ENCODE measurements around the gene TERT. TPM values are rescaled to one million over a fixed set of nuclear protein-coding genes. Genes with fewer than 3 reads are reported as not detected.
"Not testable (repeated sequence)": the region's sequence is repeated elsewhere in the genome, so short reads cannot be mapped to it uniquely, and the experiment has no call there.

Gene TERT
- total and polyA plus RNA-seq, 2 donors (not counting 1 experiment from before 2014, with no cell fraction given): 0.24 to 0.39 TPM

DNA sequence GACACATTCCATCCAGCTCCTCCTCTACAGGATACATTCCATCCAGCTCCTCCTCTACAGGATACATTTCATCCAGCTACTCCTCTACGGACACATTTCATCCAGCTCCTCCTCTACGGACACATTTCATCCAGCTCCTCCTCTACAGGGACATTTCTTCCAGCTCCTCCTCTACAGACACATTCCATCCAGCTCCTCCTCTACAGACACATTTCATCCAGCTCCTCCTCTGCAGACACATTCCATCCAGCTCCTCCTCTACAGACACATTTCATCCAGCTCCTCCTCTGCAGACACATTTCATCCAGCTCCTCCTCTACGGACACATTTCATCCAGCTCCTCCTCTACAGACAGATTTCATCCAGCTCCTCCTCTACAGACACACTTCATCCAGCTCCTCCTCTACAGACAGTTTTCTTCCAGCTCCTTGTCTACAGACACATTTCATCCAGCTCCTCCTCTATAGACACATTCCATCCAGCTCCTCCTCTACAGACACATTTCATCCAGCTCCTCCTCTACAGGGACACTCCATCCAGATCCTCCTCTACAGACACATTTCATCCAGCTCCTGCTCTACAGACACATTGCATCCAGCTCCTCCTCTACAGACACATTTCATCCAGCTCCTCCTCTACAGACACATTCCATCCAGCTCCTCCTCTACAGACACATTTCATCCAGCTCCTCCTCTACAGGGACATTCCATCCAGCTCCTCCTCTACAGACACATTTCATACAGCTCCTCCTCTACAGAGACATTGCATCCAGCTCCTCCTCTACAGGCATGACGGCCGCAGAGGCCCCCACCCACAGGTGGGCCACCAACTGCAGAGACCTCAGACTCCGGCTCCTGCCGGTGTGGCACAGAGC lies 33.6 kb upstream of the TERT start:
- H3K27me3 Mint-ChIP-seq; H3K27me3 ChIP-seq (replicated peaks in 1 of 4; ENCODE audit: control extremely low read depth in 1 of 4, control insufficient read depth in 3 of 4, insufficient read depth in 4 of 4, low read length in 3 of 4); H3K9me3 Mint-ChIP-seq (ENCODE audit: insufficient read depth); H3K4me1 ChIP-seq (ENCODE audit: control insufficient read depth in 2 of 2, insufficient read depth in 2 of 2, low read length in 2 of 2); ATAC-seq (ENCODE audit: low read depth); H2AFZ ChIP-seq (ENCODE audit: insufficient read depth, low read depth, low read length, poor library complexity, severe bottlenecking); H3K9me3 ChIP-seq (ENCODE audit: control extremely low read depth in 1 of 3, control insufficient read depth in 2 of 3, insufficient read depth in 1 of 3, low read length in 2 of 3); H3K4me2 ChIP-seq (replicated peaks; ENCODE audit: low read depth, low read length, poor library complexity, severe bottlenecking); H3K4me1 Mint-ChIP-seq; intact Hi-C loops (cut with micrococcal nuclease); H3K27ac Mint-ChIP-seq; H3K9ac ChIP-seq (ENCODE audit: low read length); H3K4me3 Mint-ChIP-seq; H3K27ac ChIP-seq (ENCODE audit: low read length in 2 of 2); DNase-seq; H3K4me3 ChIP-seq (ENCODE audit: control extremely low read depth in 1 of 5, extremely low read depth in 1 of 5, insufficient read depth in 1 of 5, low read depth in 2 of 5, low read length in 4 of 5): not testable (repeated sequence)
- Histone ChIP-seq H4K20me1 (ENCODE audit: control insufficient read depth, insufficient read depth, low read length, poor library complexity, severe bottlenecking) (peaks cover 44% of the 10 kb centered on the region), H3K79me2 (ENCODE audit: control insufficient read depth, insufficient read depth, low read length) (peaks cover 23% of the 10 kb centered on the region), H3K36me3 (replicated peaks in 1 of 2; ENCODE audit: control extremely low read depth in 1 of 2, control insufficient read depth in 1 of 2, extremely low read depth in 1 of 2, insufficient read depth in 2 of 2, low read length in 1 of 2) (peaks cover 0 to 67% of the 10 kb centered on the region in 2 experiments)
- CTCF ChIA-PET: interaction anchor here (1.0 to 1.7 kb wide), 2 partner anchors 18 to 317 kb away, joined by 3 read pairs; no protein-coding TSS in a partner anchor
- POLR2A ChIA-PET: interaction anchor here (0.7 kb wide), 1 partner anchor 15 kb away, joined by 3 read pairs; no protein-coding TSS in a partner anchor
- 85% methylated on average over 7 of the region's 7 CpGs for WGBS (ENCODE audit: insufficient coverage)

- POLR2A ChIA-PET; H3K9ac ChIP-seq (ENCODE audit: low read length); H3K4me3 ChIP-seq (ENCODE audit: control extremely low read depth in 1 of 5, extremely low read depth in 1 of 5, insufficient read depth in 1 of 5, low read depth in 2 of 5, low read length in 4 of 5); H3K4me2 ChIP-seq (replicated peaks; ENCODE audit: low read depth, low read length, poor library complexity, severe bottlenecking); H3K9me3 Mint-ChIP-seq (ENCODE audit: insufficient read depth); DNase-seq; H3K4me3 Mint-ChIP-seq; H3K27ac ChIP-seq (ENCODE audit: low read length in 2 of 2); H3K4me1 Mint-ChIP-seq; CTCF ChIA-PET; H3K4me1 ChIP-seq (ENCODE audit: control insufficient read depth in 2 of 2, insufficient read depth in 2 of 2, low read length in 2 of 2); H3K27me3 Mint-ChIP-seq; H2AFZ ChIP-seq (ENCODE audit: insufficient read depth, low read depth, low read length, poor library complexity, severe bottlenecking); H3K27me3 ChIP-seq (replicated peaks in 1 of 4; ENCODE audit: control extremely low read depth in 1 of 4, control insufficient read depth in 3 of 4, insufficient read depth in 4 of 4, low read length in 3 of 4); ATAC-seq (ENCODE audit: low read depth); H3K9me3 ChIP-seq (ENCODE audit: control extremely low read depth in 1 of 3, control insufficient read depth in 2 of 3, insufficient read depth in 1 of 3, low read length in 2 of 3); intact Hi-C loops (cut with micrococcal nuclease); H3K27ac Mint-ChIP-seq: not testable (repeated sequence)
- Histone ChIP-seq H4K20me1 (ENCODE audit: control insufficient read depth, insufficient read depth, low read length, poor library complexity, severe bottlenecking) (peaks cover 31% of the 10 kb centered on the region), H3K36me3 (replicated peaks in 1 of 2; ENCODE audit: control extremely low read depth in 1 of 2, control insufficient read depth in 1 of 2, extremely low read depth in 1 of 2, insufficient read depth in 2 of 2, low read length in 1 of 2) (peaks cover 0 to 66% of the 10 kb centered on the region in 2 experiments), H3K79me2 (ENCODE audit: control insufficient read depth, insufficient read depth, low read length) (peaks cover 22% of the 10 kb centered on the region)
- 96% methylated on average over 6 of the region's 6 CpGs for WGBS (ENCODE audit: insufficient coverage)
Observed at GRCh38 chr5:1326901-1327756, 32.3 kb upstream of the TERT start.

GRCh38 chr5:1326532-1326875 lies 31.6 kb upstream of the TERT start:
- H3K4me2 ChIP-seq (replicated peaks; ENCODE audit: low read depth, low read length, poor library complexity, severe bottlenecking); DNase-seq; H3K4me3 ChIP-seq (ENCODE audit: control extremely low read depth in 1 of 5, extremely low read depth in 1 of 5, insufficient read depth in 1 of 5, low read depth in 2 of 5, low read length in 4 of 5); H3K27ac ChIP-seq (ENCODE audit: low read length in 2 of 2); ATAC-seq (ENCODE audit: low read depth); H3K9me3 Mint-ChIP-seq (ENCODE audit: insufficient read depth); H3K9me3 ChIP-seq (ENCODE audit: control extremely low read depth in 1 of 3, control insufficient read depth in 2 of 3, insufficient read depth in 1 of 3, low read length in 2 of 3); H3K27ac Mint-ChIP-seq; CTCF ChIA-PET; H3K4me1 ChIP-seq (ENCODE audit: control insufficient read depth in 2 of 2, insufficient read depth in 2 of 2, low read length in 2 of 2); intact Hi-C loops (cut with micrococcal nuclease); H3K27me3 Mint-ChIP-seq; H3K27me3 ChIP-seq (replicated peaks in 1 of 4; ENCODE audit: control extremely low read depth in 1 of 4, control insufficient read depth in 3 of 4, insufficient read depth in 4 of 4, low read length in 3 of 4); H3K4me3 Mint-ChIP-seq; POLR2A ChIA-PET; H2AFZ ChIP-seq (ENCODE audit: insufficient read depth, low read depth, low read length, poor library complexity, severe bottlenecking); H3K4me1 Mint-ChIP-seq; H3K9ac ChIP-seq (ENCODE audit: low read length): not testable (repeated sequence)
- H4K20me1 ChIP-seq (ENCODE audit: control insufficient read depth, insufficient read depth, low read length, poor library complexity, severe bottlenecking): peaks cover 24% of the 10 kb centered on the region
- peaks cover 22% of the 10 kb centered on the region for H3K79me2 ChIP-seq (ENCODE audit: control insufficient read depth, insufficient read depth, low read length)
- WGBS (ENCODE audit: insufficient coverage): 96% methylated on average over 5 of the region's 5 CpGs
- peaks cover 0 to 66% of the 10 kb centered on the region in 2 experiments for H3K36me3 ChIP-seq (replicated peaks in 1 of 2; ENCODE audit: control extremely low read depth in 1 of 2, control insufficient read depth in 1 of 2, extremely low read depth in 1 of 2, insufficient read depth in 2 of 2, low read length in 1 of 2)
